Measurements from ENCODE around the gene BCO2. TPM values are rescaled to one million over a fixed set of nuclear protein-coding genes. Genes with fewer than 3 reads are reported as not detected.

The BCO2 gene
- total RNA-seq, 1 experiment from 2014 or later, result not detected

DNA sequence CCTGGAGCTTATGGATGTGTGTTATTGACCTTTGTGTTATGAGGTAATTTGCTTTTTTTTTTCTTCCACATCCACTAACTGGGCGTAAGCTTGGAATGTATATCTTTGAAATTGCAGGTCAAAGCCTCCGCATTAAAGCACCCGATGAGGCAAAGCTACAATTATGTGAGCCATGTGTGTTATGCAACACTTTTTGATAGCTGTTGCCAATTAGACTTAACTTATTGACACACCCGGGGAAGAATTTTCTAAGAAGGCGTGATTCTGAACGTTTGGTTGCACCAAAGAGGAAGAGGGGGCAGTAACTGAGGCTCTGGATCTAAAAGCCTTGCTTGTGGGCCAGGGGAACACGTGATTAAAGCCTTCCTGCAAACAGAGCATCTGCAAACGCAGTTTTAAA is 8.8 kb upstream of the BCO2 start:
- Mint-ChIP-seq H3K9me3 (ENCODE audit: unreplicated experiment) (no peaks in the 10 kb centered on the region), H3K4me3 (ENCODE audit: unreplicated experiment) (no peak overlapping the region), H3K27me3 (ENCODE audit: insufficient read depth, unreplicated experiment) (no peaks in the 10 kb centered on the region), H3K36me3 (ENCODE audit: insufficient read depth, unreplicated experiment) (peaks cover 5% of the 10 kb centered on the region), H3K4me1 (ENCODE audit: insufficient read depth, unreplicated experiment) (peaks cover 31% of the 10 kb centered on the region), H3K27ac (ENCODE audit: low read depth, unreplicated experiment) (peak overlapping the region; percentile 44)
- peak; percentile 82 for DNase-seq (ENCODE audit: unreplicated experiment)
- TF ChIP-seq, protein P1, sequence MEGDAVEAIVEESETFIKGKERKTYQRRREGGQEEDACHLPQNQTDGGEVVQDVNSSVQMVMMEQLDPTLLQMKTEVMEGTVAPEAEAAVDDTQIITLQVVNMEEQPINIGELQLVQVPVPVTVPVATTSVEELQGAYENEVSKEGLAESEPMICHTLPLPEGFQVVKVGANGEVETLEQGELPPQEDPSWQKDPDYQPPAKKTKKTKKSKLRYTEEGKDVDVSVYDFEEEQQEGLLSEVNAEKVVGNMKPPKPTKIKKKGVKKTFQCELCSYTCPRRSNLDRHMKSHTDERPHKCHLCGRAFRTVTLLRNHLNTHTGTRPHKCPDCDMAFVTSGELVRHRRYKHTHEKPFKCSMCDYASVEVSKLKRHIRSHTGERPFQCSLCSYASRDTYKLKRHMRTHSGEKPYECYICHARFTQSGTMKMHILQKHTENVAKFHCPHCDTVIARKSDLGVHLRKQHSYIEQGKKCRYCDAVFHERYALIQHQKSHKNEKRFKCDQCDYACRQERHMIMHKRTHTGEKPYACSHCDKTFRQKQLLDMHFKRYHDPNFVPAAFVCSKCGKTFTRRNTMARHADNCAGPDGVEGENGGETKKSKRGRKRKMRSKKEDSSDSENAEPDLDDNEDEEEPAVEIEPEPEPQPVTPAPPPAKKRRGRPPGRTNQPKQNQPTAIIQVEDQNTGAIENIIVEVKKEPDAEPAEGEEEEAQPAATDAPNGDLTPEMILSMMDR (IDR thresholded peaks at IDR 0.05; ENCODE audit: unreplicated experiment), result no peak
- ChIA-PET CTCF (interaction anchor here (0.6 to 1.3 kb wide), 2 partner anchors 53 to 1007 kb away, joined by 3 to 6 read pairs; no protein-coding TSS in a partner anchor), POLR2A (interaction anchor here (0.6 to 2.2 kb wide), 14 partner anchors 9 to 638 kb away, joined by 3 to 15 read pairs (median 4); partner anchors contain the start of genes BCO2 and PTS)
- intact Hi-C loops (cut with micrococcal nuclease), result loop anchor here (10.0 kb wide), 1 partner anchor 292 kb away; the partner anchor contains the start of genes ALG9, CFAP68 and FDXACB1
- BruUV-seq (replicated peaks), result no TSS peak

DNA sequence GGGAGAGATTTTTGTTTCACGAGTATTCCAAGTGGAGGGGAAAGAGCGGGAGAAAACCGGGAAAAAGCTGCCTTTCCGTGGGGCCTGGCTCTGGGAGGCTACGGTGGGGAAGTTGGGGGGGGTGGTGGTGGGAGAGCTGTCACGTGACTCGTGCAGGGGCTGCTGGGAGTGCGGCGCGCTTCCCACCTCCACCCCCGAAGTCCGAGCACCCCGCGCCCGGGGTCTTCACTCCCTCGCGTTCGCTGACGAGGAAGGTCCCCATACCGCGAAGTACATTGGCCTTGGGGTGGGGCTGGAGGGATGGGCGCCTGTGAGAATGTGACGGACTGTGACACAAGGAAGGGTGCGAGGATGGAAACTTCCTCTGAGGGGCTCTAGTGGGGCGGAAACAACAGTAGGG is 8.2 kb upstream of the BCO2 start, which contains the start of gene TEX12:
Gene TEX12 (plus strand): TSS at position 228 of the 400 bp plus-strand sequence. CDS start 1,897 bp downstream, outside the sequence.
- H3K27ac Mint-ChIP-seq (ENCODE audit: low read depth, unreplicated experiment), result peak within 1 kb of the TSS; percentile 44
- no peak for DNase-seq (ENCODE audit: unreplicated experiment)
- H3K36me3 Mint-ChIP-seq (ENCODE audit: insufficient read depth, unreplicated experiment), result no peaks in the 10 kb centered on the region
- TF ChIP-seq, protein P1 (IDR thresholded peaks at IDR 0.05; ENCODE audit: unreplicated experiment), result no peak
- intact Hi-C loops (cut with micrococcal nuclease), result loop anchor here (10.0 kb wide), 1 partner anchor 292 kb away; the partner anchor contains the start of genes ALG9, CFAP68 and FDXACB1
- H3K9me3 Mint-ChIP-seq (ENCODE audit: unreplicated experiment), result no peaks in the 10 kb centered on the region
- ChIA-PET POLR2A (interaction anchor here (0.9 to 2.2 kb wide), 11 partner anchors 8 to 62 kb away, joined by 3 to 15 read pairs (median 6); partner anchors contain the start of genes BCO2 and PTS), CTCF (interaction anchor here (0.5 to 1.3 kb wide), 2 partner anchors 9 to 52 kb away, joined by 3 to 6 read pairs; no protein-coding TSS in a partner anchor)
- peaks cover 27% of the 10 kb centered on the region for H3K4me1 Mint-ChIP-seq (ENCODE audit: insufficient read depth, unreplicated experiment)
- no peaks in the 10 kb centered on the region for H3K27me3 Mint-ChIP-seq (ENCODE audit: insufficient read depth, unreplicated experiment)
- no peak within 1 kb of the TSS for H3K4me3 Mint-ChIP-seq (ENCODE audit: unreplicated experiment)
- no TSS peak for BruUV-seq (replicated peaks)

DNA sequence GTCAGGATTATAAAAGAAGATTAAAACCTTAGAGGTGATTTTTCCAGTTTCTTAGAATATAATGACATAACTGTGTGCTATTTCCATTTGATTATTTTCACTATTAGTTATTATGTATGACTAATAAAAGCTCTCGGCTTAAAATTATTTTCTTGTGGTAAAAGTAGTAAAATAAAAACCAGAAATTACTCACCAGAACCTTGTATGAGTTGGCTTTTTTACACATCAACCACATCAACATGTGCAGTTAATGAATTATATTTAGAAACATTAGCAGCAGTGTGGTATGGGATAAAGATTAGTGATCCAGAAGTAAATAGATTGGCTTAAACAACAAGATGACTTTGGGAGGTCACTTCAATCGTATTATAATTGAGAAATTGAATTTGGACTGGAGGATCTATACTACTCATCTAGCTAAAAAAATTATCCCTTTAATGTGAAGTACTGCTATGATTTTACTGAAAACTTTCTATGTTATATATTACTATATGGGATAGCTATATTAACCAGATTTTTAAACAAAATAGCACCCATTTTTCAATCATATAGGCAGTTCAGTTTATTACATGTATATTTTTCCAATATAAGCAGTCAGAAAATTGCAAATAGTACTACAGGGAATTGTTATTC is 2.8 kb upstream of the BCO2 start:
- Mint-ChIP-seq H3K9me3 (ENCODE audit: unreplicated experiment) (no peaks in the 10 kb centered on the region), H3K27me3 (ENCODE audit: insufficient read depth, unreplicated experiment) (no peaks in the 10 kb centered on the region), H3K4me3 (ENCODE audit: unreplicated experiment) (no peak overlapping the region), H3K27ac (ENCODE audit: low read depth, unreplicated experiment) (no peak overlapping the region), H3K36me3 (ENCODE audit: insufficient read depth, unreplicated experiment) (no peaks in the 10 kb centered on the region), H3K4me1 (ENCODE audit: insufficient read depth, unreplicated experiment) (peaks cover 15% of the 10 kb centered on the region)
- POLR2A ChIA-PET, result interaction anchor here (0.7 to 3.0 kb wide), 6 partner anchors 9 to 59 kb away, joined by 3 to 14 read pairs (median 4); partner anchors contain the start of gene IL18
- TF ChIP-seq, protein P1 (IDR thresholded peaks at IDR 0.05; ENCODE audit: unreplicated experiment), result no peak
- DNase-seq (ENCODE audit: unreplicated experiment), result no peak
- CTCF ChIA-PET, result interaction anchor here (0.6 to 1.5 kb wide), 5 partner anchors 8 to 58 kb away, joined by 3 to 6 read pairs (median 3); no protein-coding TSS in a partner anchor
- BruUV-seq (replicated peaks), result no TSS peak
- intact Hi-C loops (cut with micrococcal nuclease), result no loop called here

DNA sequence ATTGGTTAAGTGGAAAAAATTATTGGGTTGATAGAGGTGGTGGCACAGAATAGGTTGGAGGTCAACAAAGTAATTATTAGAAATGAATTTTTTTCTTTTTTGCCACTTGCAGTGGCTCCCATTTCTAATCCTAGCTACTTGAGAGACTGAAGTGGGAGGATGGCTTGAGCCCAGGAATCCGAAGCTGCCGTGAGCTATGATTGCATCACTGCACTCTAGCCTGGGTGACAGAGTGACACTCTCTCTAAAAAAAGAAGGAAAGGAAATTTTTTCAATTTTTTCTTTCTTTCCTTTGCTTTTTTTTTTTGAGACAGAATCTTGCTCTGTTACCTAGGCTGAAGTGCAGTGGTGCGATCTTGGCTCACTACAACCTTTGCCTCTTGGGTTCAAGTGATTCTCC is 2.2 kb upstream of the BCO2 start:
- H3K9me3 Mint-ChIP-seq (ENCODE audit: unreplicated experiment), result no peaks in the 10 kb centered on the region
- TF ChIP-seq, protein P1 (IDR thresholded peaks at IDR 0.05; ENCODE audit: unreplicated experiment), result no peak
- no peak overlapping the region for H3K4me3 Mint-ChIP-seq (ENCODE audit: unreplicated experiment)
- BruUV-seq (replicated peaks), result no TSS peak
- peaks cover 15% of the 10 kb centered on the region for H3K4me1 Mint-ChIP-seq (ENCODE audit: insufficient read depth, unreplicated experiment)
- no peaks in the 10 kb centered on the region for H3K36me3 Mint-ChIP-seq (ENCODE audit: insufficient read depth, unreplicated experiment)
- ChIA-PET POLR2A (interaction anchor here (0.7 to 3.0 kb wide), 5 partner anchors 10 to 59 kb away, joined by 3 to 14 read pairs (median 5); no protein-coding TSS in a partner anchor), CTCF (interaction anchor here (1.1 kb wide), 1 partner anchor 9 kb away, joined by 3 read pairs; no protein-coding TSS in a partner anchor)
- H3K27ac Mint-ChIP-seq (ENCODE audit: low read depth, unreplicated experiment), result no peak overlapping the region
- intact Hi-C loops (cut with micrococcal nuclease), result no loop called here
- DNase-seq (ENCODE audit: unreplicated experiment), result peak; percentile 31
- H3K27me3 Mint-ChIP-seq (ENCODE audit: insufficient read depth, unreplicated experiment), result no peaks in the 10 kb centered on the region
